GM23338 (cell line): ENCODE data around the gene TBCE. TPM values are rescaled to one million over a fixed set of nuclear protein-coding genes. Genes with fewer than 3 reads are reported as not detected.

Source experiments
- ATAC-seq: fragments of 200-7000 bp; cut with Tn5 transposase; 3 replicates; pipeline ENCODE4 v1.9.1; 2020
- DNase-seq: peaks from one replicate; pipeline ENCODE4 v3.0.0-alpha.2; 2015; ENCODE audit warnings: low spot score
- H2AFZ ChIP-seq: fragments of 200-600 bp; sonication (generic); 2 replicates; pipeline ENCODE4 v1.8.0; 2016; ENCODE audit warnings: antibody characterized with exemption, mild to moderate bottlenecking, moderate library complexity
- H3F3A ChIP-seq: fragments of 200-600 bp; sonication (generic); replicated peaks from 2 replicates; pipeline ENCODE4 v1.8.0; 2017; ENCODE audit warnings: antibody characterized with exemption, mixed run types, low read depth
- H3K27ac ChIP-seq: fragments of 200-600 bp; sonication (generic); 2 replicates; pipeline ENCODE4 v1.6.1; 2016; ENCODE audit warnings: low read depth
- H3K27me3 ChIP-seq: fragments of 200-600 bp; sonication (generic); 2 replicates; pipeline ENCODE4 v1.8.0; 2016; ENCODE audit warnings: mild to moderate bottlenecking, mixed run types, moderate library complexity; ENCODE audit not compliant: insufficient read depth
- H3K36me3 ChIP-seq: fragments of 200-600 bp; sonication (generic); 2 replicates; pipeline ENCODE4 v1.8.0; 2016; ENCODE audit warnings: mild to moderate bottlenecking; ENCODE audit not compliant: insufficient read depth
- H3K4me1 ChIP-seq: fragments of 200-600 bp; sonication (generic); 2 replicates; pipeline ENCODE4 v1.8.0; 2016; ENCODE audit warnings: mild to moderate bottlenecking, moderate library complexity; ENCODE audit not compliant: insufficient read depth
- H3K4me2 ChIP-seq: fragments of 200-600 bp; sonication (generic); 2 replicates; pipeline ENCODE4 v1.7.1; 2017; ENCODE audit warnings: mixed run types
- H3K4me3 ChIP-seq: fragments of 200-600 bp; sonication (generic); 2 replicates; pipeline ENCODE4 v1.6.1; 2016; ENCODE audit warnings: mixed run types
- H3K79me2 ChIP-seq: fragments of 200-600 bp; sonication (generic); replicated peaks from 2 replicates; pipeline ENCODE4 v1.8.0; 2017; ENCODE audit warnings: mild to moderate bottlenecking; ENCODE audit not compliant: insufficient read depth
- H3K9me2 ChIP-seq: fragments of 200-600 bp; sonication (generic); 2 replicates; pipeline ENCODE4 v1.8.0; 2017; ENCODE audit not compliant: insufficient read depth
- H4K20me1 ChIP-seq: fragments of 200-600 bp; sonication (generic); replicated peaks from 2 replicates; pipeline ENCODE4 v1.8.0; 2017; ENCODE audit warnings: mild to moderate bottlenecking; ENCODE audit not compliant: insufficient read depth
- H3K27ac Mint-ChIP-seq: 2 replicates; pipeline ENCODE4 v1.8.0; 2020; ENCODE audit warnings: inconsistent platforms, mild to moderate bottlenecking, moderate library complexity, mixed read lengths
- H3K27me3 Mint-ChIP-seq: 3 replicates; pipeline ENCODE4 v1.8.0; 2022; ENCODE audit warnings: low read depth, mild to moderate bottlenecking, moderate library complexity, mixed read lengths, inconsistent platforms; ENCODE audit not compliant: insufficient read depth, poor library complexity
- H3K36me3 Mint-ChIP-seq: 3 replicates; pipeline ENCODE4 v1.8.0; 2021; ENCODE audit warnings: low read depth, mild to moderate bottlenecking, inconsistent platforms, moderate library complexity, mixed read lengths
- H3K4me1 Mint-ChIP-seq: 3 replicates; pipeline ENCODE4 v1.8.0; 2020; ENCODE audit warnings: mild to moderate bottlenecking, inconsistent platforms, mixed read lengths
- H3K4me3 Mint-ChIP-seq: 3 replicates; pipeline ENCODE4 v1.8.0; 2021; ENCODE audit warnings: moderate library complexity, mild to moderate bottlenecking, inconsistent platforms, mixed read lengths
- H3K9me3 Mint-ChIP-seq: 3 replicates; pipeline ENCODE4 v1.8.0; 2020; ENCODE audit warnings: moderate library complexity, mild to moderate bottlenecking, inconsistent platforms, mixed read lengths
- EZH2 ChIP-seq: fragments of 200-600 bp; sonication (generic); IDR thresholded peaks from one replicate; pipeline ENCODE4 v1.8.0; 2017; ENCODE audit warnings: antibody characterized with exemption, mild to moderate bottlenecking, low read depth; ENCODE audit not compliant: unreplicated experiment
- EZH2phosphoT487 ChIP-seq: fragments of 200-600 bp; sonication (generic); IDR thresholded peaks from one replicate; pipeline ENCODE4 v1.8.1; 2018; ENCODE audit warnings: antibody characterized with exemption; ENCODE audit not compliant: unreplicated experiment
- JUNB ChIP-seq: IDR thresholded peaks from one replicate; pipeline ENCODE4 v1.6.1; 2016; ENCODE audit warnings: antibody characterized with exemption; ENCODE audit not compliant: unreplicated experiment
- POLR2AphosphoS5 ChIP-seq: IDR thresholded peaks from 2 replicates; pipeline ENCODE4 v1.6.1; 2016; ENCODE audit warnings: antibody characterized with exemption, low read depth
- STAT1 ChIP-seq: IDR thresholded peaks from one replicate; pipeline ENCODE4 v1.6.1; 2016; ENCODE audit warnings: antibody characterized with exemption; ENCODE audit not compliant: unreplicated experiment
- polyA plus RNA-seq: library from polyadenylated mRNA; unstranded; fragments of >200 nt; fragmentation: Nextera tagmentation; extraction: Ambion mirVana; gene quantifications from 2 replicates; pipeline ENCODE4 v1.2.1, GENCODE V29; 2016
- total RNA-seq: library from RNA; depleted of rRNA; stranded (reverse); fragments of >200 nt; shearing (Covaris generic); gene quantifications from 2 replicates; pipeline ENCODE4 v1.2.3, GENCODE V29; 2014
- TF ChIP-seq, protein P1 (sequence below), 2 experiments: fragments of 200-600 bp in 1 of 2; sonication (generic) in 1 of 2; conservative IDR thresholded peaks; 2 replicates each; pipeline versions ENCODE4 v1.5.1 to v1.6.1; 2016 to 2017; ENCODE audit warnings: antibody characterized with exemption in 2 of 2, low read depth in 2 of 2, mild to moderate bottlenecking in 2 of 2, moderate library complexity in 1 of 2
- TF ChIP-seq, protein P2 (sequence below): fragments of 250-450 bp; sonication (Bioruptor Pico); IDR thresholded peaks from 2 replicates; pipeline ENCODE4 v1.5.0; 2020; ENCODE audit warnings: mild to moderate bottlenecking, moderate library complexity
- TF ChIP-seq, protein P3 (sequence below): IDR thresholded peaks from one replicate; pipeline ENCODE4 v1.6.1; 2018; ENCODE audit warnings: antibody characterized with exemption; ENCODE audit not compliant: unreplicated experiment
- TF ChIP-seq, protein P4 (sequence below): IDR thresholded peaks from 2 replicates; pipeline ENCODE4 v1.6.1; 2016; ENCODE audit warnings: antibody characterized with exemption

The TBCE gene
- total and polyA plus RNA-seq, 2 experiments from 2014 or later, result 42.7 to 64.8 TPM

DNA sequence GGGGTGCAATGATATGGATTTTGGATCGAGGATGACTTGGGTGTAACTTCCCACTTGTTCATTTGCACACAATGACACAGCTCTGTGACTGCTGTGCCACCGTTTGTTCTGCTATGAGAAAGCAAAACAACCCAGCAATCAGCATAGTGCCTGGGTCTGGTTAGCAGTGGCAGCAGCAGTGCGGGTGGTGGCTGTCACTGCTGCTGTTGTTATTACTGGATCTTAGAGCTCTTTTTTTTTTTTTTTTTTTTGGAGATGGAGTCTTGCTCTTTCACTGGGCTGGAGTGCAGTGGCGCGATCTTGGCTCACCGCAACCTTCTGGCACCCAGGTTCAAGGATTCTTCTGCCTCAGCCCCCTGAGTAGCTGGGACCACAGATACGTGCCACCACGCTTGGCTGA, 56.9 kb downstream of the TBCE start:
- peaks cover 28% of the 10 kb centered on the region for H3K79me2 ChIP-seq
- no peaks in the 10 kb centered on the region for H3K27me3 ChIP-seq
- H4K20me1 ChIP-seq, result no peaks in the 10 kb centered on the region
- H3K27ac ChIP-seq, result peak overlapping the region; percentile 74
- H3K4me1 ChIP-seq, result peaks cover 5% of the 10 kb centered on the region; the same call in 1 of the 2 replicates
- Mint-ChIP-seq H3K9me3 (no peaks in the 10 kb centered on the region), H3K36me3 (peaks cover 3% of the 10 kb centered on the region; the same call in 1 of the 3 replicates), H3K4me3 (no peak overlapping the region), H3K27ac (no peak overlapping the region), H3K4me1 (peaks cover 13% of the 10 kb centered on the region), H3K27me3 (peaks cover 2% of the 10 kb centered on the region)
- no peaks in the 10 kb centered on the region for H3K36me3 ChIP-seq
- H3K4me3 ChIP-seq, result no peak overlapping the region
- DNase-seq, result no peak
- H2AFZ ChIP-seq, result no peak overlapping the region
- no peaks in the 10 kb centered on the region for H3F3A ChIP-seq
- no peaks in the 10 kb centered on the region for H3K9me2 ChIP-seq
- TF ChIP-seq POLR2AphosphoS5, result no peak
- no peak for TF ChIP-seq EZH2phosphoT487
- no peak for TF ChIP-seq JUNB
- no peak for TF ChIP-seq EZH2
- TF ChIP-seq, protein P1, sequence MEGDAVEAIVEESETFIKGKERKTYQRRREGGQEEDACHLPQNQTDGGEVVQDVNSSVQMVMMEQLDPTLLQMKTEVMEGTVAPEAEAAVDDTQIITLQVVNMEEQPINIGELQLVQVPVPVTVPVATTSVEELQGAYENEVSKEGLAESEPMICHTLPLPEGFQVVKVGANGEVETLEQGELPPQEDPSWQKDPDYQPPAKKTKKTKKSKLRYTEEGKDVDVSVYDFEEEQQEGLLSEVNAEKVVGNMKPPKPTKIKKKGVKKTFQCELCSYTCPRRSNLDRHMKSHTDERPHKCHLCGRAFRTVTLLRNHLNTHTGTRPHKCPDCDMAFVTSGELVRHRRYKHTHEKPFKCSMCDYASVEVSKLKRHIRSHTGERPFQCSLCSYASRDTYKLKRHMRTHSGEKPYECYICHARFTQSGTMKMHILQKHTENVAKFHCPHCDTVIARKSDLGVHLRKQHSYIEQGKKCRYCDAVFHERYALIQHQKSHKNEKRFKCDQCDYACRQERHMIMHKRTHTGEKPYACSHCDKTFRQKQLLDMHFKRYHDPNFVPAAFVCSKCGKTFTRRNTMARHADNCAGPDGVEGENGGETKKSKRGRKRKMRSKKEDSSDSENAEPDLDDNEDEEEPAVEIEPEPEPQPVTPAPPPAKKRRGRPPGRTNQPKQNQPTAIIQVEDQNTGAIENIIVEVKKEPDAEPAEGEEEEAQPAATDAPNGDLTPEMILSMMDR (conservative IDR thresholded peaks at IDR 0.05; ENCODE audit: low read depth in 2 of 2), result no peak
- TF ChIP-seq, protein P2, sequence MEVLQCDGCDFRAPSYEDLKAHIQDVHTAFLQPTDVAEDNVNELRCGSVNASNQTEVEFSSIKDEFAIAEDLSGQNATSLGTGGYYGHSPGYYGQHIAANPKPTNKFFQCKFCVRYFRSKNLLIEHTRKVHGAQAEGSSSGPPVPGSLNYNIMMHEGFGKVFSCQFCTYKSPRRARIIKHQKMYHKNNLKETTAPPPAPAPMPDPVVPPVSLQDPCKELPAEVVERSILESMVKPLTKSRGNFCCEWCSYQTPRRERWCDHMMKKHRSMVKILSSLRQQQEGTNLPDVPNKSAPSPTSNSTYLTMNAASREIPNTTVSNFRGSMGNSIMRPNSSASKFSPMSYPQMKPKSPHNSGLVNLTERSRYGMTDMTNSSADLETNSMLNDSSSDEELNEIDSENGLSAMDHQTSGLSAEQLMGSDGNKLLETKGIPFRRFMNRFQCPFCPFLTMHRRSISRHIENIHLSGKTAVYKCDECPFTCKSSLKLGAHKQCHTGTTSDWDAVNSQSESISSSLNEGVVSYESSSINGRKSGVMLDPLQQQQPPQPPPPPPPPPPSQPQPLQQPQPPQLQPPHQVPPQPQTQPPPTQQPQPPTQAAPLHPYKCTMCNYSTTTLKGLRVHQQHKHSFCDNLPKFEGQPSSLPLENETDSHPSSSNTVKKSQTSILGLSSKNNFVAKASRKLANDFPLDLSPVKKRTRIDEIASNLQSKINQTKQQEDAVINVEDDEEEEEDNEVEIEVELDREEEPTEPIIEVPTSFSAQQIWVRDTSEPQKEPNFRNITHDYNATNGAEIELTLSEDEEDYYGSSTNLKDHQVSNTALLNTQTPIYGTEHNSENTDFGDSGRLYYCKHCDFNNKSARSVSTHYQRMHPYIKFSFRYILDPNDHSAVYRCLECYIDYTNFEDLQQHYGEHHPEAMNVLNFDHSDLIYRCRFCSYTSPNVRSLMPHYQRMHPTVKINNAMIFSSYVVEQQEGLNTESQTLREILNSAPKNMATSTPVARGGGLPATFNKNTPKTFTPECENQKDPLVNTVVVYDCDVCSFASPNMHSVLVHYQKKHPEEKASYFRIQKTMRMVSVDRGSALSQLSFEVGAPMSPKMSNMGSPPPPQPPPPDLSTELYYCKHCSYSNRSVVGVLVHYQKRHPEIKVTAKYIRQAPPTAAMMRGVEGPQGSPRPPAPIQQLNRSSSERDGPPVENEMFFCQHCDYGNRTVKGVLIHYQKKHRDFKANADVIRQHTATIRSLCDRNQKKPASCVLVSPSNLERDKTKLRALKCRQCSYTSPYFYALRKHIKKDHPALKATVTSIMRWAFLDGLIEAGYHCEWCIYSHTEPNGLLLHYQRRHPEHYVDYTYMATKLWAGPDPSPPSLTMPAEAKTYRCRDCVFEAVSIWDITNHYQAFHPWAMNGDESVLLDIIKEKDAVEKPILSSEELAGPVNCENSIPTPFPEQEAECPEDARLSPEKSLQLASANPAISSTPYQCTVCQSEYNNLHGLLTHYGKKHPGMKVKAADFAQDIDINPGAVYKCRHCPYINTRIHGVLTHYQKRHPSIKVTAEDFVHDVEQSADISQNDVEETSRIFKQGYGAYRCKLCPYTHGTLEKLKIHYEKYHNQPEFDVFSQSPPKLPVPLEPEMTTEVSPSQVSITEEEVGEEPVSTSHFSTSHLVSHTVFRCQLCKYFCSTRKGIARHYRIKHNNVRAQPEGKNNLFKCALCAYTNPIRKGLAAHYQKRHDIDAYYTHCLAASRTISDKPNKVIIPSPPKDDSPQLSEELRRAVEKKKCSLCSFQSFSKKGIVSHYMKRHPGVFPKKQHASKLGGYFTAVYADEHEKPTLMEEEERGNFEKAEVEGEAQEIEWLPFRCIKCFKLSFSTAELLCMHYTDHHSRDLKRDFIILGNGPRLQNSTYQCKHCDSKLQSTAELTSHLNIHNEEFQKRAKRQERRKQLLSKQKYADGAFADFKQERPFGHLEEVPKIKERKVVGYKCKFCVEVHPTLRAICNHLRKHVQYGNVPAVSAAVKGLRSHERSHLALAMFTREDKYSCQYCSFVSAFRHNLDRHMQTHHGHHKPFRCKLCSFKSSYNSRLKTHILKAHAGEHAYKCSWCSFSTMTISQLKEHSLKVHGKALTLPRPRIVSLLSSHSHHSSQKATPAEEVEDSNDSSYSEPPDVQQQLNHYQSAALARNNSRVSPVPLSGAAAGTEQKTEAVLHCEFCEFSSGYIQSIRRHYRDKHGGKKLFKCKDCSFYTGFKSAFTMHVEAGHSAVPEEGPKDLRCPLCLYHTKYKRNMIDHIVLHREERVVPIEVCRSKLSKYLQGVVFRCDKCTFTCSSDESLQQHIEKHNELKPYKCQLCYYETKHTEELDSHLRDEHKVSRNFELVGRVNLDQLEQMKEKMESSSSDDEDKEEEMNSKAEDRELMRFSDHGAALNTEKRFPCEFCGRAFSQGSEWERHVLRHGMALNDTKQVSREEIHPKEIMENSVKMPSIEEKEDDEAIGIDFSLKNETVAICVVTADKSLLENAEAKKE, result no peak
- TF ChIP-seq STAT1, result no peak
- TF ChIP-seq, protein P3, sequence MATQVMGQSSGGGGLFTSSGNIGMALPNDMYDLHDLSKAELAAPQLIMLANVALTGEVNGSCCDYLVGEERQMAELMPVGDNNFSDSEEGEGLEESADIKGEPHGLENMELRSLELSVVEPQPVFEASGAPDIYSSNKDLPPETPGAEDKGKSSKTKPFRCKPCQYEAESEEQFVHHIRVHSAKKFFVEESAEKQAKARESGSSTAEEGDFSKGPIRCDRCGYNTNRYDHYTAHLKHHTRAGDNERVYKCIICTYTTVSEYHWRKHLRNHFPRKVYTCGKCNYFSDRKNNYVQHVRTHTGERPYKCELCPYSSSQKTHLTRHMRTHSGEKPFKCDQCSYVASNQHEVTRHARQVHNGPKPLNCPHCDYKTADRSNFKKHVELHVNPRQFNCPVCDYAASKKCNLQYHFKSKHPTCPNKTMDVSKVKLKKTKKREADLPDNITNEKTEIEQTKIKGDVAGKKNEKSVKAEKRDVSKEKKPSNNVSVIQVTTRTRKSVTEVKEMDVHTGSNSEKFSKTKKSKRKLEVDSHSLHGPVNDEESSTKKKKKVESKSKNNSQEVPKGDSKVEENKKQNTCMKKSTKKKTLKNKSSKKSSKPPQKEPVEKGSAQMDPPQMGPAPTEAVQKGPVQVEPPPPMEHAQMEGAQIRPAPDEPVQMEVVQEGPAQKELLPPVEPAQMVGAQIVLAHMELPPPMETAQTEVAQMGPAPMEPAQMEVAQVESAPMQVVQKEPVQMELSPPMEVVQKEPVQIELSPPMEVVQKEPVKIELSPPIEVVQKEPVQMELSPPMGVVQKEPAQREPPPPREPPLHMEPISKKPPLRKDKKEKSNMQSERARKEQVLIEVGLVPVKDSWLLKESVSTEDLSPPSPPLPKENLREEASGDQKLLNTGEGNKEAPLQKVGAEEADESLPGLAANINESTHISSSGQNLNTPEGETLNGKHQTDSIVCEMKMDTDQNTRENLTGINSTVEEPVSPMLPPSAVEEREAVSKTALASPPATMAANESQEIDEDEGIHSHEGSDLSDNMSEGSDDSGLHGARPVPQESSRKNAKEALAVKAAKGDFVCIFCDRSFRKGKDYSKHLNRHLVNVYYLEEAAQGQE, result no peak
- TF ChIP-seq, protein P4, sequence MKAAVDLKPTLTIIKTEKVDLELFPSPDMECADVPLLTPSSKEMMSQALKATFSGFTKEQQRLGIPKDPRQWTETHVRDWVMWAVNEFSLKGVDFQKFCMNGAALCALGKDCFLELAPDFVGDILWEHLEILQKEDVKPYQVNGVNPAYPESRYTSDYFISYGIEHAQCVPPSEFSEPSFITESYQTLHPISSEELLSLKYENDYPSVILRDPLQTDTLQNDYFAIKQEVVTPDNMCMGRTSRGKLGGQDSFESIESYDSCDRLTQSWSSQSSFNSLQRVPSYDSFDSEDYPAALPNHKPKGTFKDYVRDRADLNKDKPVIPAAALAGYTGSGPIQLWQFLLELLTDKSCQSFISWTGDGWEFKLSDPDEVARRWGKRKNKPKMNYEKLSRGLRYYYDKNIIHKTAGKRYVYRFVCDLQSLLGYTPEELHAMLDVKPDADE, result no peak
- H3K4me2 ChIP-seq, result no peak overlapping the region
- no peak for ATAC-seq
